NCI-H1048 (cell line): Measurements from ENCODE around the gene PLXNA1.
A peak's percentile ranks its signal among the peaks of the same experiment; 100 is the strongest.

ENCODE experiments used
- DNase-seq: peaks from one replicate; lab custom pipeline; 2025; lab: John Stamatoyannopoulos, UW

PLXNA1 gene

DNA sequence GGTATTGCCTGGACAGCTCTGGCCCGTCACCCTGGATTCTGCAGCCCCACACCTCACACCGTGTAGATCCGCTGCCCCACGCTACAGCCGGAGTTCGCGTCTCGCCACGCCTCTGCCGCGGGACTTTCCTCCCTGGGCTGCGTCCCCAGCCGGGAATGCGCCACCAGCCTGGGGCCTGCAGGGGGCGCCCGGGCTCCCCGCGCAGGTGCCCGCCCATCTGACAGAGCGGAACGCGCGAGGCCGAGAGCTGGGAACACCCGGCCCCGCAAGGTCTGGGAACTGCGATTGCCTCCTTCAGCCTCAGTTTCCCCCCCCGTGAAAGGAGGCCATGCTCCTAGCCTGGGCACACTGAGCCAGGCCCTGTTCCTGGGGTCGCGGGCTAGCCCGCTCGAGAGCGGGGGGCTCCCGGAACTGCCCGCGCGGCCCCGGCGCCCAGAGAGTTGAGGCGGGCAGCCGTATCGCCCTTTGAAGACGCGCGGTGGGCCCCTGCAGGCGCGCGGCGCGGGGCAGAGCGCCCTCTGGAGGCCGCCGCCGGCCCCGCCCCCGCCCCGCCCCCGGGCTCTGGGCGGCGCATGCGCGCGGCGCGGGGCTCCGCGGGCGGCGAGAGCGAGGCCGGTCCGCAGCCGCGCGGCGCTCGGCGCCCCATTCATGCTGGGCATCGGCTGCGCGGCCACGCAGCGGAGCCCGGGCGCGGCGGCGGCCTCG is at the start of gene PLXNA1:
PLXNA1 (plus strand) TSS at position 645 of the 705 bp plus-strand sequence. CDS start 5,479 bp downstream, outside the sequence.
- DNase-seq: peak; percentile 47

DNA sequence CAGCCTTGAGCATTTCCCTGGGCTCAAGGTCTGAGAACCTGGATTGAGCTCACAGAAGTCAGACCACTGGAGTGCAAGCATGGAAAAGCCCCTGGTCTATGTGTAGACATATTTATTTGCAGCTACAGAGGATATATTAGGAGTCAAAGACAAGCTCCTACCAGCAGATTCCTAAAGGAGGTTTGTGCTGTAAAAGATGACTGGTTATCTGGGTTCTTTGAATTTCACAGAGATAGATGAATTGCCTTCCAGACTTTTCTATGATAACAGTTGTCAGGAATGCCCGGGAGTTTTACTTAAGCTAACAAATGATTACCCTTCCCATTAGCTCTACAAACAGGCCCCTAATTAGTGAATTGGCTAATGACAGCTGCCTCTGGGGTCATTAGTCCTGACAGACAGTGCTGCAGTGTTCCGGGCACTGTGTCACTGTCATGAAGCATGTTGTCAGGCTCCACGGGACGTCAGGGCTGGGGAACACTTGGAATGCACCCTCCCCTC is 48.8 kb upstream of the PLXNA1 start:
- no peak for DNase-seq

DNA sequence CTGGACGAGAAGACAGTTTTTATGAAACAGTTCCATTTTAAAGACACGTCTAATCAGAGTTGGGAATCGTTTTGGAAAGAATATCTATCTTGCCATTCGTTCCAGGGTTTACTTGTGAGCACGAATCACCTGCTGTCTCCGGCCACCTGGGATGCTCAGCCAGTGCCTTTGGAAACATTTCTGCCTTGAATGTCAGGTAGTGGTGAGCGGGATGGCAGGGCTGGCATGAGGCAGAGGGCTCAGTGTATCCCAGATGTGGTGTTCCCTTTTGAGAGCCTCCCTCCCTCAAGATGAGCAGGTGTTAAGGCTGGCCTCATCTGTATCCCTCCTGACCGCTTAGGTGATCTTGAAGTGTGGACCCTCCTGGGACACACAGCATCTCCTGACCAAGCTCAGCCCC is 47.9 kb upstream of the PLXNA1 start:
- DNase-seq: no peak

DNA sequence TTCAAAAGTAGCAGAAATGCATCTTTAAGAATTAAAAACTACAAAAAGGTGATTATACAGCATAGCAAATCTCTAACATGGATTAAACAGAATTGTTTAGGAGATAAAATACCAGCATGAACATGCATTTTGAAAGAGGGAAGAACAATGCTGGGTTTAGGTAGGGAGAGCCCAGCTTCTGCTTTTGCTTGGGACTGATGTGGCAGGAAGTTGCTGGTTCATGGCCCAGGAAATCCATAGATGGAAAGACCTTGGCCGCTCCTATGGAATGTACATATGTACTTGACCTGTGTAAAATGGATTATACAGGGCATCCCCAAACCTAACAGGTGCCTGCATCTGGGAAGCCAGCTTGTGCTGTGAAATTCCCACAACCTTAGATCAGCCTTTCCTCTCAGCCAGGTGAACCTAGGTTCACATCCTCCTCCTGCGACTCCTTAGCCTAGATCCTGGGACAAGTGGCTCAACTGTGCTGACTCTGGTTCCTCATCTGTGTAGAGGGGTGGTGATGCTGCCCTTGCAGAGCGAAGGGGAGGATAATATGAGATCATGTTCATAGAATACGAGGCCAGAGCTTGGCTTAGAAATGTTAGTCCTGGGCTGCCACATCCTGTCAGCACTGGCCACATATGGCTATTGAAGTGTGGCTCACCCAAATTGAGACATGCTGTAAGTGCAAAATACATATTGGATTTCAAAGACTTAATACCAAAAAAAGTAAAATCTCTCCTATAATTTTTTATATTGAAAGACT is 47.0 kb upstream of the PLXNA1 start:
- DNase-seq: no peak

DNA sequence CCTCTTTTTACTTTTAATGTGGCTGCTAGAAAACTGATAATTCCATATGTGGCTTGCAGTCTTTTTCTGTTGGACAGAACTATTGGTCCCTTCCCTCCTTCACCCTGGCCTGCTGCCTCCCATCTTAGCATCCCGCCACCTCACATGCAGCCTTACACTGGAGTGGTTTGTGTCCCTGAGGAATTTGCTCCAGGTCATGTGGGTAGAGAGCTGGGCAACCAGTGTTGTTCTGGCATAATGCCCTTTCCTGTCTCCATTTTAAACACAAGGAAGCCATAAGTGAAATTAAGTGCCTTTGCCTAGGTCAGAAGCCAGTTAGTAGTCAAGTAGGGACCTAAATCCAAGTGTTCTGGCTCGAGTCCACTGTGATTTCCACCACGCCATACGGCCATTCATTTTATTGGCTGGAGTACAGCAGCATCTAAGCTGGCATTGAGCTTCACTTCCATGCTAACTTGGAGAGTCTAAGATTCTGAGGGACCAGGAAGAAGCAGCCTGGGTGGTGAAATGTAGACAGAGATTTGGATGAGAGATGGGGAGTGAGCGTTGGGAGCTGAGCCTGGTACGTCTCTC is 46.0 kb upstream of the PLXNA1 start:
- DNase-seq: no peak

DNA sequence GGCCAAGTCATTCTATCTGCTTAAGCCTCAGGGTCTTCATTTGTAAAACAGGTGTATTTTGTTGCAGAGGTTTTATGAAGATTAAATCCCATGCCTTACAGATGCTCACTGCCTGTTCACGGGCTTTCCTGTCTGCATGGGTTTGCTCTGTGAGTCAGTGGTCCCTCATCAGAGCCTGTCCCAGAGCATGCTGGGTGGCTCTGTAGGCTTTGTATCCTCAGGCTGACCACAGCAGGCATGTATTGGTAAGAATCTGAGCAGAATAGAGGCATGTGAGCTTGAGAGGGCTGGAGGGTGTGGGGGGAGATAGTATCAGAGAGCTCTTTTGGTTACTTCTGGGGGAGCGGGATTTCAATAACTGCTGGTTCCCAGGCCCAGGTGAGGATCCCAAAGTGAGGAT is 45.4 kb upstream of the PLXNA1 start:
- no peak for DNase-seq

DNA sequence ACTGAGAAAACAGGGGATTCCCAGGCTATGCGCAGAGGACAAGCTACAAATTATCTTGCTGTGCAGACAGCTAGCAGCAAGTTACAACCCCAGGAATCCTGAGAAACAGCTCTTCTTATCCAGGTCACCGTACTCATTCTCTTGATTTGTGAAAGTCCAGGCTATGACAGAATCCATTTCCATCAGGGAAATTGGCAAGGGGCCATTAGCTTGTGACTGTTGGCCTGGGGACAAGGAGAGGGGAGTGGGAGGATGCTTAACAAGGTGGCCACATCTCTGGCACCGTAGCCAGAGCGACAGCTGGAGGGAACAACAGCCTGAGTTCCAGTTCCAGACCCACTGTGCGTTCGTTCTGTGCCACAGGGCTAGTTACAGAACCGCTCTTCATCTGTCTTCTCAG is 44.9 kb upstream of the PLXNA1 start:
- DNase-seq: no peak

DNA sequence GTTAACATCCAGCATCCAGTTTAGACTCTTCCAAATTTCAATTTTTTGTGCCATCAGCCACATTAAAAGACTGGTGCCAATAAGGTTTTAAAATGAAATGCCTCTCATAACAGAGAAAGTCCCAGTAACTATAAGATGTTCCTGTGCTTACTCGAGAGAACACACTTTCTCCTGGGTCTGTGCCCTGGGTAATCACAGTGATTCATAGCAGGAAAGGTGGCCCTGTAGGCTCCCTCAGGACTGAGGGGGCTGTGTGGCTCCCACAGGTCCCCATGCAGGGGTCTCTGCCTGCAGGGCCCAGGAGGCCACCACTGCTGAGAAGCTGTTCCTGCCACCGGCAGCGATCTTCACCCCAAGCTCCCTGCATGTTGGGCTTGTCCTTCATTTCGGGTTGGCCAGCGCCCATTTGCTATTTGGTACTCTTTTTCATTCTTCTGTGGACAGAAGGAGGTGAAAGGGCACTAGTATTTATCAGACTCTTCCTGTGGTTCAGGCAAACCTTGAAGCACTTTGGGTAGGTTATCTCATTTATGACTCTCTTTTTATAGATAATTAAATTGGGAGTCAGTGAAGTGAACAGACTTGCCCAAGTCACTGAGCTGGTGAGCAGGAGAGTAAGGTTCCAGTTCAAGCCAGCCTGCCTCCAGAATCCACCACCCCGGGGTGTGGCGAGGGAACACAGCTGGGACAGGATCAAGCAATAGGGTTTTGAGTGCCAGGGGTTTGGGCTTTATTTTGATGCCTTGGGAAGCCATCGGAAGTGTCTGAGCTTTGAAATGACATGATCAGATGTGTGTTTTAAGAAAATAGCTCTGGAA is 44.2 kb upstream of the PLXNA1 start:
- DNase-seq: no peak

DNA sequence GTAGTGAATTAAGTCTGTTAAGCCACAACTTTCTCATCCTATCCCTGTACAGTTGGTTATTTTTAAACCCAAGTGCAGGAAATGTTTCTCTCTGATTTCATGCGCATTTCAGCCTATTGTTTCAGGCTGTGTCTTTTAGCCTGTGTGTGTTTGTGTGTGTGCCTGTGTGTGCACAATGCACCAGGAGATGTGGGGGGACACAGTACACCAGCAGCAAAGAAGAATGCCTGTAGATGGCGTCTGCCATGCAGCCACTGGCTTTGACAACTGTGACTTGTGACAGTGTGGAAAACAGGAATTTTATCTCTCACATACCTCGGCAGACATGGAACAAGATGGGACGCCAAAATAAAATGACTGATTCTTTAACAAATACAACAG is 43.6 kb upstream of the PLXNA1 start:
- no peak for DNase-seq

DNA sequence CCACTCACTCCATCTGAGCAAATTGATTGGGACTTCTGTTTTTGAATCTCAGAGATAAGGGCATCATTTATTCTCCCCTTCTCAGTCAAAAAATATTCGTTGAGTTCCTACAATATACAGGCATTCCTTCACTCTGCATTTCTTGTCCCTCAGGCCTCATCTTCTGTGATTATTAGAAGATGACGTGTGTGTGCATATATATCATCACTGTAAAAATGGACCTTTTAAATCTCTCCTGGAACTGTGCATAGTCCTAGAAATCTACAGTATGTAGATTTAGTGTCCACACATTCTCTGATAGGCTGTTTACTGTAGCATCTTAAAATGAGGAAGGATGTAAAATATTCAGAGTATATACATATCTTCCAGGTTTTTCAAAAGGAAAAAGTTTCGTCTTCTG is 43.2 kb upstream of the PLXNA1 start:
- DNase-seq: no peak

DNA sequence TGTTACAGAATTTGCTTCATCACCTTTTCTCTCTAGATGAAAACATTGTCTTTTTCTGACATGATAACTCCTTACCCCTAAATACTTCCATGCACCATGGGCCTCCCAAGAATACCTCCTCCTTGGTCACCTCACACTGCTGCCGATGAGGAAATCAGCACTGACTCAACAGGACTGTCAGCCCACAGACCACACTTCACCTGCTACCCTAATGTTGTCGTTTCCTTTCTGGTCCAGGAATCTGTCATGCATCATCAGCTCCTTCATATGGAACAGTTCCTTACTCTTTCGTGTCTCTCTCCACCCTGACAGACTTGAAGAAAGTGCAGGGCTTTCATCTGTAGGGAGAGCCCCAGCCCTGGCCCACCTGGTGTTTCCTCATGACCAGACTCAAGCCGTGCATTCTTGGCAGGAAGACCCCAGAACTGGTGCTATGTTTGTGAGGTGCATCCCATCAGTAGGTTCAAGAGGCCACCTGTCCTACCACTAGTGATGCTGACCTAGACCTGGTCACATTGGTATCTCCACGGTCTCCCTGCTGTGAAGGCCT is 41.1 kb upstream of the PLXNA1 start:
- DNase-seq: no peak

DNA sequence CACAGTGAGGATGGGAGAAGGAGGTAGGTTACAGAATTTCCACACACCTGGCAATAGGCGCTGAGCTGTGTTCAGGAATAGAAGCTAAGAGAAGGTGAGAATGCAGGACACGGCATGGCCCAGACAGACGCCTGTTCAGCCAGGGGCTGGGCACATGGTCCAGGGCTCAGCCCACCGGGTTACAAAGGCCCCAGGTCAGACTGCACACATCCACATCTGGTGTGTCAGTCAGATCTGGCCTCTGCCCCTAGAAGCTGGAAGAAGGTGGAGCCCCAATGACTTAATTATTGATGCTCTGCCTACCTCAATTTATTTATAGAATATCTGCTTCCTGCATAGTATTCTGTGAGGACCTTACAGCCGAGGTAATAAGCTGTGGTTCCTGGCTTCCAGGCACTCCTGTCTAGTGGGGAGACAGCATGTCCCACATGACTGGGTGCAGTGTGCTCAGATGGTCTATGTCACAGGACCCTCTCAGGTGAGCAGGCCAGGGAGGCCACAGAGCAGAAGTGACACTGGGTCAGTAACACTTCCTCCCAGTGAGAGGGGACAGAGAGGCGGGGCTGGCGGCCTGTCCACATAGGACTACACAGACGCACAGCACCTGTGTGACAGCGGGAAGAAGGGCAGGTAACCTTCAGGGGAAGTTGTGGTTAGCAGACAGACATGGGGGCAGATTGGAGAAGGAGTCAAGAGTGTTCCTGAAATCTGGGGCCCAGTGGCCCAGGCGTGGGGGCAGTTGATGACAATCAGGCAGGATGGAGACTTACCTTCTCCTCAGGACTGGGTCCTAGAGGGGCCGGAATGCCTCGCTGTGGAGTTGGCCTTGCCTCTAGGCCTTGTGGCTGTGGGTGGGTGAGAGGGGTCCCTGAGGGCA is 38.6 kb upstream of the PLXNA1 start:
- no peak for DNase-seq

DNA sequence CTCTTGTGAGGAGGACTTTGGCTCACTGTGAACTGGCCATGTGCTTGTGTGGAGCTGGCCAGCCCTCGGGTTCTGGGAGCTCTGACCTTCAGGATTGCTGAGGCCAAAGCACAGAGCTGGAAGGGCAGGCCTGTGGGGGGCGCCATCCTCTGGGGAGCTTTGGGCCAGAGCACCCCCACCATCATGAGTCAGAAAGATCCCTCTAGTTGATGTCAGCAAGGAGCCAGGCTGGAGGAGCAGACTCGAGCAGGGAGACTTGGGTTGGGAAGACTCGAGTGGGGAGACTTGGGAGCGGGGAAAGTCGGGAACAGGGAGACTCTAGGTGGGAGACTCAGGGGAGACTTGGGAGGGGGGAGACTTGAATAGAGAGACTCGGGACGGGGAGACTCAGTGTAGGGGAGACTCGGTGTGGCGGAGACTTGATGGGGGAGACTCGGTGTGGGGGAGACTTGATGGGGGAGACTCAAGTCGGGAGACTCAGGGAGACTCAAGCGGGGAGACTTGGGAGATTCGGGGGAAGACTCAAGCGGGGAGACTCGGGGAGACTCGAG is 37.7 kb upstream of the PLXNA1 start:
- DNase-seq: no peak

DNA sequence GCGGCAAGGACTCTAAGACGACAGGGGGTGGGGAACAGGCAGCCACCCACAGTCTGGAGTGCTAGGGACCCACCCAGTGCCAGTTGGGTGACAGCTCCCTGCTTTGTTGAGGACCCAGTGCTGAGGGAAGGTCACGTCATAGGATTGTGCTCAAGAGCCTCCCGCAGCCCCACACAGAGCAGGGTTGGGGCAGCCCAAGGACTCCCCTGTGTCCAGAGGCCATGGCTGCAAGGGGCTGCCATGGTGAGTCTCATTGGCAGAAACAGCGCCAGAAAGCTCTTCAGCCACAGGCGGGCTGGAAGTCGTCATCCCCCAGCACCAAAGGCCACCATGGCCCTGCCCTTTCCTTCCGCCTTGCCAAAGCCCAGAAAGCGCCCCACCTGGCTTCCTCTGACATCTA is 37.0 kb upstream of the PLXNA1 start:
- no peak for DNase-seq

DNA sequence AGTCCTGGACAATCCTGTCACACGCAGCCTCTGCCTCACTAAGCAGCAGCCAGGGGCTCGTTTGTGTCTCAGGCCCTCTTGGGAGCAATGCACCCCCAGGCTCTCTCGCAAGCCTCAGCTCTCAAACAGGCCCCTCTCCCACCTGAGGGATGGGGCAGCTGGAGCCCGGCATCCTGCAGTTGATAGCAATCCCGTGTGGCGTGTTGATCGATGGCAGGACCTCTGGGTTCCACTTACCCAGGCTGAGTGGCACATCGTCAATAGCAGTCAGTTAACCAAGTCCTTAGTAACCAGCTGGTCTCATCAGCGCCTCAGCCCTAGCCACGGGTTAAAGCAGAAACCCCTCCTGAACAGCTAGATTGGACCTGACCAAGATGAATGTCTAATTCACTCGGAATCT is 36.5 kb upstream of the PLXNA1 start:
- DNase-seq: no peak

DNA sequence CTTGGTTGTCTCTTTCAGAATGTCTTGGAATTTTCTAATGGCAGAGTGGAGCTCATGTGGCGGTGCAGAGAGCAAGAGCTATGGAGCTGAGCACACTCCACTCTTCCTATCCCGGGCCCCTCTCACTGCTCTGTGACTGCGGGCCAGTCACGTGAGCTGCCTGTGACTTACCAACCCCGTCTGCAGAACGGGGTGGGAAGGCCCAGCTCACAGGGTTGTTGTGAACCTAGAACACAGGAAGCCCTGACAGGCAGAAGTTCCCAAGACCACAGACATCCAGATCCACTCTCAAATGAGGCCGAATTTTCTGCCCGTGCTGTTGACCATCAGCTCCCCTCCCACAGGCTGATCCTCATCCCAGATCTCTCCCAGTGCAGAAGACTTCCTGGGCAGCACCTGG is 35.5 kb upstream of the PLXNA1 start:
- no peak for DNase-seq

DNA sequence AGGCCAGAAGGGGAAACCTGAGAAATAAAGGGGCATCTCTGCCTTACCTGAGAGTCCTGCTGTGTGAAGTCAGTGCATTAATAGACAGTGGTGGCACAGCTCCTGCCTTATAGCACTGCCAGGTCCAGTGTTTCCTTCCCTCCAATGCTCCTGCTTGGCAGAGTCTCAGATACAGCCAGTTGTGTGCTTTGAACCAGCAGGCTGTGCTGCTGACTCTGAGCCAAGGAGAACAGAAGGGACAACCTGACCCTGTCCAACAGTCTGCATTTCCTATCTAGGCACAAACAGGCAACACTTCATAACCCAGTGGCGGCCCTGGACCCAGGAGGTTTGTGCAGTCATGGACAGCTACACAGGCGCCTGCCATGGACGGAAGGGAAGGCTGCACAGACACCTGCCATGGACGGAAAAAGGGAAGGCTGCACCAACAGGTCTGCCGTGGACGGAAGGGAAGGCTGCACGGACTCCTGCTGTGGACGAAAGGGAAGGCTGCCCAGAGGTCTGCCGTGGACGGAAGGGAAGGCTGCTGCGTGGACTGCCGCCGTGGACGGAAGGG is 33.9 kb upstream of the PLXNA1 start:
- no peak for DNase-seq

DNA sequence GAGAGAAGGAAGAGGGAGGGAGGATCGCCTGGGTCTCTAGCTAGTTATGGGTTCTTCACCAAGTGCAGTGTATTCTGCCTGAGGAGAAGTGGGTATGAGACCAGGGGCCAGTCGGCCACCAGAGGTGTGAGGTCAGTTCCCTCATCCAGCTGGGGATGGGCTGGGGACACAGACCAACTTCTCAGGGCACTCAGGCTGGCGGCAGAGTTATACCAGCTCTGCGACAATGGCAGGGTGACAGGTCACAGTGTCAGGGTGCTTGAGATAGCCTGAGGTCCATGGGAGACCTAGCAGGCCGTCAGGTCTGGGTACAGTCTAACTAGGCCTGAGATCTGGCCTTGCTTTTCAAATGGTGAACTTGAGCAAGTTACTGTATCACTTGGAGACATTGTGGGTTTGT is 31.4 kb upstream of the PLXNA1 start:
- DNase-seq: no peak

DNA sequence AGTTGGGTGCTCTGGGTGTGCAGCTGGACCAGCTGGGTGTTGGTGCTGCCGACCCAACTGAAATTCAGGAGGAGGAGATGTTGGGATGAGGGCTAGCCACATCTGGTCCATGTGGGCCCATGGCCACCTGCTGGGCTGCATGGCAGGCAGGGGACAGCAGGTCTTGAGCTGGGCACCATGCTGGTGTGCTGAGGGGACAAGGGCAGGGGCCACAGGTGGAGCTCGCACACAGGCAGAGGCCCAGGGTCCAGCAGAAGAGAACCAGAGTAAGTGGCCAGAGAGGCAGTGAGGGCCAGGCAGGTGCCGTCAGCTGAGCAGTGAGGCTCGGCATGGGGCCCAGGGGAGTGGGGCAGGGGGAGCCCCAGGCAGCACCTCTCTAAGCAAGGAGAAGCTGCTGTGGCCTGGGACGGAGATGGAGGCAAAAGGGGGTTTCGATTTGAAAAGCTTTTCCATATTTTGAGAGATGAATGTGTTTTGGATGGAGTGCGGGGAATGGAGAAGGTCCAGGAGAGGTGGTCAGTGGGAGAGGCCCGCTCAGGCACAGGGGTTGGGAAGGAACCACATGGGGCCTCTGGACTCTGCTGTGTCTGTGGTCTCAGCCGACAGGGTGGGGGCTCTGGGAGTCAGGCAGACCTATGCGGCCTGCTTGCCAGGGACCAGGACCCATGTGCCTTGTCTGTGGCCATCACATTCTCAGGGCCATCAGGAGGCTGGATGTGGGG is 30.5 kb upstream of the PLXNA1 start:
- no peak for DNase-seq
